GM23248 (cell line): ENCODE results near the gene RMC1.
"Not testable (repeated sequence)": the region's sequence is repeated elsewhere in the genome, so short reads cannot be mapped to it uniquely, and the experiment has no call there.

Experiments
- EZH2 ChIP-seq: fragments of 200-600 bp; sonication (generic); IDR thresholded peaks from 2 replicates; pipeline ENCODE4 v1.6.1; 2018; ENCODE audit warnings: antibody characterized with exemption, mild to moderate bottlenecking; ENCODE audit not compliant: insufficient read depth, poor library complexity, severe bottlenecking
- EZH2phosphoT487 ChIP-seq: fragments of 200-600 bp; sonication (generic); IDR thresholded peaks from 2 replicates; pipeline ENCODE4 v1.6.1; 2018; ENCODE audit warnings: antibody characterized with exemption, moderate library complexity, mild to moderate bottlenecking, low read depth; ENCODE audit not compliant: insufficient read depth

GRCh38 chr18:23557511-23557910, 54.2 kb downstream of the RMC1 start:
- not testable (repeated sequence) for TF ChIP-seq EZH2phosphoT487, EZH2
